ENCODE data around the gene TRNP1. TPM values are rescaled to one million over a fixed set of nuclear protein-coding genes. Genes with fewer than 3 reads are reported as not detected.

The TRNP1 gene
- total RNA-seq, 4 donors from 2014 or later, result 1.9 to 12.2 (median 3.2) TPM; not detected in 1

- peaks cover 0 to 13% (median 1%) of the 10 kb centered on the region in 4 donors for H3K4me1 ChIP-seq
- H3K4me3 ChIP-seq, result peak overlapping the region in 1 of 4 donors; percentile 43
- no peak for DNase-seq
- no peaks in the 10 kb centered on the region for H3K9me3 ChIP-seq
- TF ChIP-seq POLR2A (IDR thresholded peaks at IDR 0.05) (no peak), CTCF (IDR thresholded peaks at IDR 0.05) (no peak)
- no peaks in the 10 kb centered on the region for H3K36me3 ChIP-seq
- no peaks in the 10 kb centered on the region for H3K27me3 ChIP-seq
- peak overlapping the region in 3 of 4 donors; percentile 30 to 72 (median 41) for H3K27ac ChIP-seq
Observed at GRCh38 chr1:27032119-27032461, 38.6 kb downstream of the TRNP1 start.

- no peak overlapping the region for H3K4me3 ChIP-seq
- H3K27me3 ChIP-seq, result no peaks in the 10 kb centered on the region
- no peaks in the 10 kb centered on the region for H3K9me3 ChIP-seq
- peaks cover 0 to 13% (median 1%) of the 10 kb centered on the region in 4 donors for H3K4me1 ChIP-seq
- peak in 2 of 3 donors; percentile 73 to 74 for DNase-seq
- H3K36me3 ChIP-seq, result no peaks in the 10 kb centered on the region
- peak overlapping the region in 2 of 4 donors; percentile 55 to 75 for H3K27ac ChIP-seq
- TF ChIP-seq CTCF (IDR thresholded peaks at IDR 0.05), result no peak
- no peak for TF ChIP-seq POLR2A (IDR thresholded peaks at IDR 0.05)
Observed at GRCh38 chr1:27033043-27033746, 39.7 kb downstream of the TRNP1 start.

- no peak for TF ChIP-seq POLR2A (IDR thresholded peaks at IDR 0.05)
- no peak for TF ChIP-seq CTCF (IDR thresholded peaks at IDR 0.05)
- peaks cover 0 to 13% (median 1%) of the 10 kb centered on the region in 4 donors for H3K4me1 ChIP-seq
- no peaks in the 10 kb centered on the region for H3K36me3 ChIP-seq
- no peak for DNase-seq
- H3K27ac ChIP-seq, result no peak overlapping the region
- no peaks in the 10 kb centered on the region for H3K27me3 ChIP-seq
- H3K9me3 ChIP-seq, result no peaks in the 10 kb centered on the region
- no peak overlapping the region for H3K4me3 ChIP-seq
Observed at GRCh38 chr1:27035344-27035743, 41.9 kb downstream of the TRNP1 start.

GRCh38 chr1:27036718-27037117, 43.2 kb downstream of the TRNP1 start:
- Histone ChIP-seq H3K27ac (no peak overlapping the region), H3K36me3 (no peaks in the 10 kb centered on the region), H3K9me3 (no peaks in the 10 kb centered on the region), H3K27me3 (no peaks in the 10 kb centered on the region), H3K4me1 (peaks cover 0 to 5% (median 0%) of the 10 kb centered on the region in 4 donors), H3K4me3 (no peak overlapping the region)
- TF ChIP-seq CTCF (IDR thresholded peaks at IDR 0.05) (no peak), POLR2A (IDR thresholded peaks at IDR 0.05) (no peak)
- DNase-seq, result no peak

- no peaks in the 10 kb centered on the region for H3K36me3 ChIP-seq
- TF ChIP-seq POLR2A (IDR thresholded peaks at IDR 0.05) (no peak), CTCF (IDR thresholded peaks at IDR 0.05) (no peak)
- no peak for DNase-seq
- H3K4me1 ChIP-seq, result no peaks in the 10 kb centered on the region
- no peak overlapping the region for H3K4me3 ChIP-seq
- H3K27ac ChIP-seq, result no peak overlapping the region
- no peaks in the 10 kb centered on the region for H3K27me3 ChIP-seq
- no peaks in the 10 kb centered on the region for H3K9me3 ChIP-seq
Observed at GRCh38 chr1:27037518-27037917, 44.0 kb downstream of the TRNP1 start.

Data from Peyer's patch (tissue), 4 donors.